ENCODE results near the gene ZBED4.
A peak's percentile ranks its signal among the peaks of the same experiment; 100 is the strongest.

The ZBED4 gene

GRCh38 chr22:49853981-49854831, 562 bp downstream of the ZBED4 start:
- no peak for TF ChIP-seq CTCF (conservative IDR thresholded peaks at IDR 0.05)
- peak overlapping the region; percentile 94 for H3K27ac ChIP-seq

- TF ChIP-seq CTCF (conservative IDR thresholded peaks at IDR 0.05), result no peak
- H3K27ac ChIP-seq, result peak overlapping the region; percentile 94
These were observed 1.7 kb downstream of the ZBED4 start for GRCh38 chr22:49855251-49855911.

GRCh38 chr22:49856343-49856742, 2.7 kb downstream of the ZBED4 start:
- H3K27ac ChIP-seq, result peak overlapping the region; percentile 94
- TF ChIP-seq CTCF (conservative IDR thresholded peaks at IDR 0.05), result no peak

- no peak for TF ChIP-seq CTCF (conservative IDR thresholded peaks at IDR 0.05)
- H3K27ac ChIP-seq, result no peak overlapping the region
These were observed 3.3 kb downstream of the ZBED4 start for GRCh38 chr22:49856766-49857618.

- no peak for TF ChIP-seq CTCF (conservative IDR thresholded peaks at IDR 0.05)
- no peak overlapping the region for H3K27ac ChIP-seq
These were observed 5.2 kb downstream of the ZBED4 start for GRCh38 chr22:49858827-49859226.

GRCh38 chr22:49861642-49862495, 8.2 kb downstream of the ZBED4 start:
- TF ChIP-seq CTCF (conservative IDR thresholded peaks at IDR 0.05), result no peak
- H3K27ac ChIP-seq, result no peak overlapping the region
